BLaER1 treated with 17β-estradiol and CSF1 and Interleukin-3, amounts not matched to agents 10 nM and 100 nM (cell line): ENCODE results near the gene GP1BA.
A peak's percentile ranks its signal among the peaks of the same experiment; 100 is the strongest.

Experiments
- H3K27ac ChIP-seq, 11 experiments: shearing (Covaris generic); formaldehyde crosslinking; 2 replicates each; pipeline ENCODE4 v1.8.1; 2022
- H3K27me3 ChIP-seq, 11 experiments: shearing (Covaris generic); formaldehyde crosslinking; 2 replicates each; pipeline ENCODE4 v1.8.1; 2022
- H3K36me3 ChIP-seq, 11 experiments: shearing (Covaris generic); formaldehyde crosslinking; 2 replicates each; pipeline ENCODE4 v1.8.1; 2022
- H3K4me1 ChIP-seq, 10 experiments: shearing (Covaris generic); formaldehyde crosslinking; 2 replicates each; pipeline ENCODE4 v1.8.1; 2022
- H3K4me2 ChIP-seq, 11 experiments: shearing (Covaris generic); formaldehyde crosslinking; 2 replicates each; pipeline ENCODE4 v1.8.1; 2022
- H3K4me3 ChIP-seq, 10 experiments: shearing (Covaris generic); formaldehyde crosslinking; 2 replicates each; pipeline ENCODE4 v1.8.1; 2022
- H3K9ac ChIP-seq, 11 experiments: shearing (Covaris generic); formaldehyde crosslinking; 2 replicates each; pipeline ENCODE4 v1.8.1; 2022
- H3K9me3 ChIP-seq, 11 experiments: shearing (Covaris generic); formaldehyde crosslinking; replicated peaks in 1 of 11; 2 replicates each; pipeline ENCODE4 v1.8.1; 2022
- H4K20me1 ChIP-seq, 11 experiments: shearing (Covaris generic); formaldehyde crosslinking; 2 replicates each; pipeline ENCODE4 v1.8.1; 2022
- Cebpa-rat ChIP-seq, 11 experiments: shearing (Covaris generic); IDR thresholded peaks; 2 replicates each; pipeline ENCODE4 v1.8.1; 2022

Gene GP1BA

DNA sequence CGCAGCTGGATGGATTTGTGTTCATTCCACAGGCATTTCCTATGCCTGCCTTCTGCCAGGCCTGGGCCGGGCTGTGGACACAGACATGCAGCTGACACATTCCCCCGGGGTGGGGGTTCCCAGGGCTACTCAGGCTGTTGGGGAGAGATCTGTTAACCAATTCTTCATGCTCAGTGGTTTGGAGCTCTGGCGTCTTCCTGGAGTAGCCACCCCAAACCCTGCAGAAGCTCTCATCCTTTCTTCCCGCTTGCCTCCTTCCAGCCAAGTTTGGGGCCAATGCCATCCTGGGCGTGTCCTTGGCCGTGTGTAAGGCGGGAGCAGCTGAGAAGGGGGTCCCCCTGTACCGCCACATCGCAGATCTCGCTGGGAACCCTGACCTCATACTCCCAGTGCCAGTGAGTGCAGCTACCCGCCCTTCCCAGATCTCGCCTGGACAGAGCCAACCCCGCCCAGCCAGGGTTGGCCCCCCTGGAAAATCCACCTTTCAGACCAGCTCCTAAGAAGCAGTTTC, 21.4 kb downstream of the GP1BA start:
- H3K27me3 ChIP-seq: no peaks in the 10 kb centered on the region
- TF ChIP-seq Cebpa-rat (IDR thresholded peaks at IDR 0.05): no peak
- H3K4me1 ChIP-seq: peaks cover 41 to 65% (median 51%) of the 10 kb centered on the region in 10 experiments
- peak overlapping the region in 4 of 11 experiments; percentile 13 to 47 (median 24); a peak in 10 of 22 replicates for H3K9ac ChIP-seq
- peaks cover 0 to 23% (median 13%) of the 10 kb centered on the region in 11 experiments; a peak in 14 of 22 replicates for H3K36me3 ChIP-seq
- no peaks in the 10 kb centered on the region for H3K9me3 ChIP-seq
- no peaks in the 10 kb centered on the region for H4K20me1 ChIP-seq
- peak overlapping the region in 7 of 11 experiments; percentile 2 to 55 (median 20); a peak in 7 of 22 replicates for H3K27ac ChIP-seq
- no peak overlapping the region for H3K4me3 ChIP-seq
- peak overlapping the region; percentile 47 to 100 (median 75) for H3K4me2 ChIP-seq

DNA sequence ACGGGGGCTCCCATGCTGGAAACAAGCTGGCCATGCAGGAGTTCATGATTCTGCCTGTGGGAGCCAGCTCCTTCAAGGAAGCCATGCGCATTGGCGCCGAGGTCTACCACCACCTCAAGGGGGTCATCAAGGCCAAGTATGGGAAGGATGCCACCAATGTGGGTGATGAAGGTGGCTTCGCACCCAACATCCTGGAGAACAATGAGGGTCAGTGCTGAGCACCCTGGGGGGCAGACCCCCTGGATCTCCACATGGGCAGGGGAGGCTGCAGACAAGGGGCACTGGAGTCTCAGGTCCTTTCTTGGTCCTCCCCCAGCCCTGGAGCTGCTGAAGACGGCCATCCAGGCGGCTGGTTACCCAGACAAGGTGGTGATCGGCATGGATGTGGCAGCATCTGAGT, 23.0 kb downstream of the GP1BA start:
- H3K27me3 ChIP-seq: no peaks in the 10 kb centered on the region
- TF ChIP-seq Cebpa-rat (IDR thresholded peaks at IDR 0.05): no peak
- H3K4me3 ChIP-seq: no peak overlapping the region
- H3K9ac ChIP-seq: no peak overlapping the region
- H3K9me3 ChIP-seq: no peaks in the 10 kb centered on the region
- no peaks in the 10 kb centered on the region for H4K20me1 ChIP-seq
- peaks cover 43 to 80% (median 61%) of the 10 kb centered on the region in 10 experiments for H3K4me1 ChIP-seq
- no peak overlapping the region for H3K4me2 ChIP-seq
- H3K27ac ChIP-seq: no peak overlapping the region
- H3K36me3 ChIP-seq: peaks cover 11 to 39% (median 26%) of the 10 kb centered on the region in 11 experiments

- Histone ChIP-seq H3K27me3 (no peaks in the 10 kb centered on the region), H4K20me1 (no peaks in the 10 kb centered on the region), H3K4me1 (peaks cover 32 to 74% (median 57%) of the 10 kb centered on the region in 10 experiments), H3K36me3 (peaks cover 19 to 47% (median 38%) of the 10 kb centered on the region in 11 experiments), H3K27ac (no peak overlapping the region), H3K9me3 (no peaks in the 10 kb centered on the region), H3K9ac (no peak overlapping the region), H3K4me3 (no peak overlapping the region), H3K4me2 (peak overlapping the region in 2 of 11 experiments; percentile 6 to 21; a peak in 2 of 22 replicates)
- TF ChIP-seq Cebpa-rat (IDR thresholded peaks at IDR 0.05): no peak
Measured at GRCh38 chr17:4956493-4957061, 24.5 kb downstream of the GP1BA start.

- Histone ChIP-seq H3K27ac (no peak overlapping the region), H3K9ac (peak overlapping the region in 3 of 11 experiments; percentile 21 to 23 (median 22); a peak in 3 of 22 replicates), H3K4me1 (peaks cover 19 to 59% (median 42%) of the 10 kb centered on the region in 10 experiments), H3K4me2 (peak overlapping the region in 5 of 11 experiments; percentile 37 to 61 (median 56); a peak in 11 of 22 replicates), H3K9me3 (no peaks in the 10 kb centered on the region), H4K20me1 (no peaks in the 10 kb centered on the region), H3K27me3 (no peaks in the 10 kb centered on the region), H3K4me3 (no peak overlapping the region), H3K36me3 (peaks cover 19 to 60% (median 50%) of the 10 kb centered on the region in 11 experiments)
- TF ChIP-seq Cebpa-rat (IDR thresholded peaks at IDR 0.05): no peak
Measured at GRCh38 chr17:4958102-4958501, 26.0 kb downstream of the GP1BA start.

GRCh38 chr17:4959261-4959965, 27.3 kb downstream of the GP1BA start:
- H3K4me2 ChIP-seq: peak overlapping the region in 2 of 11 experiments; percentile 37 to 51; a peak in 1 of 22 replicates
- H4K20me1 ChIP-seq: no peaks in the 10 kb centered on the region
- no peaks in the 10 kb centered on the region for H3K9me3 ChIP-seq
- H3K9ac ChIP-seq: 0 out of 22 replicates have a peak overlapping the region, but pooled peaks of 1 of the 11 experiments have one; percentile 18
- H3K4me3 ChIP-seq: no peak overlapping the region
- peak overlapping the region in 3 of 11 experiments; percentile 5 to 31 (median 21); a peak in 2 of 22 replicates for H3K27ac ChIP-seq
- H3K4me1 ChIP-seq: peaks cover 20 to 47% (median 31%) of the 10 kb centered on the region in 10 experiments
- H3K27me3 ChIP-seq: no peaks in the 10 kb centered on the region
- peaks cover 19 to 62% (median 50%) of the 10 kb centered on the region in 11 experiments for H3K36me3 ChIP-seq
- no peak for TF ChIP-seq Cebpa-rat (IDR thresholded peaks at IDR 0.05)

DNA sequence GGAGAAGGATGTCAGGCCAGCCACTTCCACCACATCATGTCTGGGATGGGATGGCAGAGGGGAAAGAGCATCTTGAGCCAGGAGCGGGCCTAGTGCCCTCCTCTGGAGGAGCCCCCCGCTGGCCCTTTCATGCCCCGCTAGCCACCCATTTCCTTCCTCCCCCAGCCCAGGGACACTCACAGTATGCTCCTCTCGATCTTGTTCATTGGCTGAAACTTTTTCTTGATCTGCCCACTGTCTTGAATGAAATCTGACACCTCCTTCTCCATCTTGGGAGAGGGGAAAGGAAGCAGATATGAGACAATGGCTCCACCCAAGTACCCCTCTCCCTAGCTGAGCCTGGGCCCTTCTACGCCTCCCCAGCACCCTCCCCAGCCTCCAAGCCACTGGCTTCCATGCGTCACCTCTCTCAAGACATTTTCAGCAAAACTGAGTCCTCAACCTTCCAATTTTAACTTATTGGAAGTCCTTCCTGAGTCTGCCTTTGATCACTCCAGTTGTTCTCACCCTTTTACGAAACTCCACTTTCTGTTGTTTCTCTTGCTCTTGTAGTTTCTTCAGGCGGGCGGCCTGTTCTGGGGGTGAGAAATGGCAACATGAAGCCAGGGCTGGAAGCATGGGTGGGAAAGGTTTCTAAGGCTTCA, 28.3 kb downstream of the GP1BA start:
- Histone ChIP-seq H3K36me3 (peaks cover 19 to 72% (median 51%) of the 10 kb centered on the region in 11 experiments), H3K27me3 (no peaks in the 10 kb centered on the region), H3K27ac (peak overlapping the region in 5 of 11 experiments; percentile 9 to 31 (median 11); a peak in 7 of 22 replicates), H3K9ac (peak overlapping the region in 2 of 11 experiments; percentile 6 to 28; a peak in 3 of 22 replicates), H3K4me1 (peaks cover 29 to 47% (median 37%) of the 10 kb centered on the region in 10 experiments), H3K9me3 (no peaks in the 10 kb centered on the region), H4K20me1 (no peaks in the 10 kb centered on the region), H3K4me3 (no peak overlapping the region), H3K4me2 (peak overlapping the region in 9 of 11 experiments; percentile 29 to 66 (median 56); a peak in 17 of 22 replicates)
- no peak for TF ChIP-seq Cebpa-rat (IDR thresholded peaks at IDR 0.05)

- peak in 1 of 11 experiments; percentile 26; a peak in 1 of 22 replicates for TF ChIP-seq Cebpa-rat (IDR thresholded peaks at IDR 0.05)
- H3K4me3 ChIP-seq: peak overlapping the region in 6 of 10 experiments; percentile 57 to 79 (median 69); a peak in 7 of 20 replicates
- H3K4me1 ChIP-seq: peaks cover 36 to 69% (median 47%) of the 10 kb centered on the region in 10 experiments
- no peaks in the 10 kb centered on the region for H3K27me3 ChIP-seq
- H3K27ac ChIP-seq: peak overlapping the region in 5 of 11 experiments; percentile 80 to 93 (median 90); a peak in 7 of 22 replicates
- peaks cover 21 to 58% (median 37%) of the 10 kb centered on the region in 11 experiments for H3K36me3 ChIP-seq
- peak overlapping the region in 7 of 11 experiments; percentile 84 to 92 (median 88); a peak in 10 of 22 replicates for H3K9ac ChIP-seq
- H3K9me3 ChIP-seq: no peaks in the 10 kb centered on the region
- H3K4me2 ChIP-seq: peak overlapping the region; percentile 84 to 99 (median 96)
- H4K20me1 ChIP-seq: no peaks in the 10 kb centered on the region
Measured at GRCh38 chr17:4965311-4965986, 33.4 kb downstream of the GP1BA start.
